Smooth muscle cell (in vitro differentiated cells): Measurements from ENCODE around the gene CREB3L2. TPM values are rescaled to one million over a fixed set of nuclear protein-coding genes. Genes with fewer than 3 reads are reported as not detected.
A peak's percentile ranks its signal among the peaks of the same experiment; 100 is the strongest.
"Not testable (repeated sequence)": the region's sequence is repeated elsewhere in the genome, so short reads cannot be mapped to it uniquely, and the experiment has no call there.

Experiments used
- DNase-seq: peaks from one replicate; lab custom pipeline; 2025; ENCODE audit not compliant: unreplicated experiment; lab: John Stamatoyannopoulos, UW
- H2AFZ ChIP-seq: fragments of 200-600 bp; sonication (generic); 2 replicates; pipeline ENCODE4 v1.6.0; 2016; ENCODE audit warnings: antibody characterized with exemption, low read depth, mild to moderate bottlenecking
- H3F3A ChIP-seq: fragments of 200-600 bp; sonication (generic); 2 replicates; pipeline ENCODE4 v1.6.0; 2017; ENCODE audit warnings: antibody characterized with exemption, low read depth
- H3K27ac ChIP-seq: fragments of 200-600 bp; sonication (generic); 2 replicates; pipeline ENCODE4 v1.5.1; 2016; ENCODE audit warnings: low read depth, mild to moderate bottlenecking
- H3K27me3 ChIP-seq: fragments of 200-600 bp; sonication (generic); 2 replicates; pipeline ENCODE4 v1.6.1; 2016; ENCODE audit warnings: low read depth, mild to moderate bottlenecking
- H3K36me3 ChIP-seq: fragments of 200-600 bp; sonication (generic); 2 replicates; pipeline ENCODE4 v1.5.1; 2016; ENCODE audit warnings: low read depth
- H3K4me1 ChIP-seq: fragments of 200-600 bp; sonication (generic); 2 replicates; pipeline ENCODE4 v1.5.1; 2016; ENCODE audit warnings: low read depth
- H3K4me2 ChIP-seq: fragments of 200-600 bp; sonication (generic); 2 replicates; pipeline ENCODE4 v1.6.0; 2016; ENCODE audit warnings: mild to moderate bottlenecking
- H3K4me3 ChIP-seq: fragments of 200-600 bp; sonication (generic); 2 replicates; pipeline ENCODE4 v1.5.1; 2016; ENCODE audit warnings: mild to moderate bottlenecking
- H3K79me2 ChIP-seq: fragments of 200-600 bp; sonication (generic); 2 replicates; pipeline ENCODE4 v1.6.0; 2016; ENCODE audit warnings: low read depth, mild to moderate bottlenecking
- H3K9ac ChIP-seq: fragments of 200-600 bp; sonication (generic); 2 replicates; pipeline ENCODE4 v1.6.0; 2016; ENCODE audit warnings: low read depth
- H3K9me3 ChIP-seq: fragments of 200-600 bp; sonication (generic); replicated peaks from 2 replicates; pipeline ENCODE4 v1.5.1; 2016; ENCODE audit warnings: low read depth
- H4K20me1 ChIP-seq: fragments of 200-600 bp; sonication (generic); 2 replicates; pipeline ENCODE4 v1.6.0; 2016; ENCODE audit warnings: low read depth
- CTCF ChIP-seq: fragments of 200-600 bp; sonication (generic); IDR thresholded peaks from 2 replicates; pipeline ENCODE4 v1.5.1; 2017; ENCODE audit warnings: borderline replicate concordance, mild to moderate bottlenecking, antibody characterized with exemption; ENCODE audit not compliant: insufficient read depth, poor library complexity, severe bottlenecking
- WGBS: methylation state at CpG from one replicate; pipeline ENCODE4 v1.1.7; 2016; ENCODE audit warnings: low lambda C conversion rate; 5-methylcytosine and 5-hydroxymethylcytosine counted together
- polyA plus RNA-seq: library from polyadenylated mRNA; unstranded; fragments of >200 nt; fragmentation: Nextera tagmentation; extraction: Ambion mirVana; gene quantifications from 2 replicates; pipeline ENCODE4 v1.2.1, GENCODE V29; 2016
- total RNA-seq: library from RNA; depleted of rRNA; stranded (reverse); fragments of >200 nt; gene quantifications from 2 replicates; pipeline ENCODE4 v1.2.3, GENCODE V29; 2014

Gene CREB3L2
- total RNA-seq (46.4 and 69.1 TPM in 2 replicates), polyA plus RNA-seq (27.4 and 37.6 TPM in 2 replicates)

- H3K27me3 ChIP-seq: no peaks in the 10 kb centered on the region
- H3K79me2 ChIP-seq: peaks cover 47% of the 10 kb centered on the region
- no peak for TF ChIP-seq CTCF
- H3K4me2 ChIP-seq: peak within 1 kb of the TSS; percentile 95
- H4K20me1 ChIP-seq: peaks cover 37% of the 10 kb centered on the region
- peak; percentile 88 for DNase-seq
- H3K27ac ChIP-seq: peak within 1 kb of the TSS; percentile 97
- peaks cover 25% of the 10 kb centered on the region for H3K4me1 ChIP-seq
- H3K36me3 ChIP-seq: no peaks in the 10 kb centered on the region
- no peaks in the 10 kb centered on the region for H3K9me3 ChIP-seq
- peaks cover 5% of the 10 kb centered on the region for H3F3A ChIP-seq
- under 1% methylated on average over 44 of the region's 47 CpGs for WGBS
- H3K9ac ChIP-seq: peak within 1 kb of the TSS; percentile 98
- peak within 1 kb of the TSS; percentile 60 for H2AFZ ChIP-seq
- peak within 1 kb of the TSS; percentile 77 for H3K4me3 ChIP-seq
Measured at GRCh38 chr7:138001529-138002095, at the start of gene CREB3L2. TSS of gene CREB3L2 (minus strand) at chr7:138002086. CDS start at chr7:138001705, 381 bp downstream.

GRCh38 chr7:138049505-138050116 lies 47.7 kb upstream of the CREB3L2 start:
- no peaks in the 10 kb centered on the region for H3F3A ChIP-seq
- H3K4me2 ChIP-seq: no peak overlapping the region
- H3K27ac ChIP-seq: no peak overlapping the region
- TF ChIP-seq CTCF: no peak
- H2AFZ ChIP-seq: no peak overlapping the region
- no peak for DNase-seq
- H3K9me3 ChIP-seq: no peaks in the 10 kb centered on the region
- H3K36me3 ChIP-seq: no peaks in the 10 kb centered on the region
- 92% methylated on average over 1 of the region's 1 CpG for WGBS
- H3K4me3 ChIP-seq: no peak overlapping the region
- no peaks in the 10 kb centered on the region for H4K20me1 ChIP-seq
- H3K79me2 ChIP-seq: no peaks in the 10 kb centered on the region
- no peaks in the 10 kb centered on the region for H3K4me1 ChIP-seq
- no peaks in the 10 kb centered on the region for H3K27me3 ChIP-seq
- no peak overlapping the region for H3K9ac ChIP-seq

- Histone ChIP-seq H3K79me2 (no peaks in the 10 kb centered on the region), H3K9ac (no peak overlapping the region), H3F3A (no peaks in the 10 kb centered on the region), H3K4me2 (no peak overlapping the region), H2AFZ (no peak overlapping the region), H3K9me3 (no peaks in the 10 kb centered on the region), H3K27ac (no peak overlapping the region), H4K20me1 (no peaks in the 10 kb centered on the region), H3K36me3 (no peaks in the 10 kb centered on the region), H3K4me3 (no peak overlapping the region), H3K27me3 (no peaks in the 10 kb centered on the region), H3K4me1 (no peaks in the 10 kb centered on the region)
- WGBS: 99% methylated on average over 3 of the region's 3 CpGs
- DNase-seq: no peak
- TF ChIP-seq CTCF: no peak
Measured at GRCh38 chr7:138047907-138048306, 46.0 kb upstream of the CREB3L2 start.

GRCh38 chr7:138044897-138045296 lies 43.0 kb upstream of the CREB3L2 start:
- no peaks in the 10 kb centered on the region for H3K36me3 ChIP-seq
- H3K9me3 ChIP-seq: no peaks in the 10 kb centered on the region
- H4K20me1 ChIP-seq: no peaks in the 10 kb centered on the region
- no peak overlapping the region for H2AFZ ChIP-seq
- no peak overlapping the region for H3K4me2 ChIP-seq
- no peak for TF ChIP-seq CTCF
- no peaks in the 10 kb centered on the region for H3K79me2 ChIP-seq
- no peak overlapping the region for H3K27ac ChIP-seq
- H3K27me3 ChIP-seq: no peaks in the 10 kb centered on the region
- WGBS: 92% methylated on average over 2 of the region's 2 CpGs
- H3K4me3 ChIP-seq: no peak overlapping the region
- no peaks in the 10 kb centered on the region for H3K4me1 ChIP-seq
- no peak for DNase-seq
- no peaks in the 10 kb centered on the region for H3F3A ChIP-seq
- no peak overlapping the region for H3K9ac ChIP-seq

- H2AFZ ChIP-seq, H4K20me1 ChIP-seq, H3K9ac ChIP-seq, H3K79me2 ChIP-seq, DNase-seq, H3F3A ChIP-seq, H3K4me1 ChIP-seq, H3K36me3 ChIP-seq, H3K27ac ChIP-seq, H3K4me3 ChIP-seq, H3K9me3 ChIP-seq, H3K4me2 ChIP-seq, H3K27me3 ChIP-seq: not testable (repeated sequence)
- 63% methylated on average over 1 of the region's 1 CpG for WGBS
Measured at GRCh38 chr7:138040063-138040462, 38.2 kb upstream of the CREB3L2 start.
